ENCODE results near the gene RBM15B.

DNA sequence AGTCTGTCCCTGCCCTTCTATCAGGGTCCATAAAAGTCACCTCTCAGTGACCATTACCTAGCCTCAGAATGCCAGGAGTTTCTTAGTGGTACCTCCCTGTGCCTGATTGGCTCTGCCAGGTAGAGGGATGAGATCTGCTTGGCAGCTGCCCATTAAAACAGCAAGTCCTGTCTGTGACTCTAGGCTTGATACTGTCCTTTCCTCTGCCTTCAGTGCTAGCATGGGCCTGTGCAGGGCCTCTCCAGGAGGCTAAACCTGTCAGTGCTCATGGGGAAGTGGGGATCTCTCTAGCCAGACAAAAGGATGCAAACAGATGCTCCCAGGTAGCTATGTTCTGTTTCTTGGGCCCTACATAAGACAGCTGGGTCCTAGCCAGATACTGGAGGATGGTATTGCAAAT, 15.9 kb upstream of the RBM15B start:
- TF ChIP-seq POLR2A (IDR thresholded peaks at IDR 0.05), result no peak
- TF ChIP-seq, protein P1, sequence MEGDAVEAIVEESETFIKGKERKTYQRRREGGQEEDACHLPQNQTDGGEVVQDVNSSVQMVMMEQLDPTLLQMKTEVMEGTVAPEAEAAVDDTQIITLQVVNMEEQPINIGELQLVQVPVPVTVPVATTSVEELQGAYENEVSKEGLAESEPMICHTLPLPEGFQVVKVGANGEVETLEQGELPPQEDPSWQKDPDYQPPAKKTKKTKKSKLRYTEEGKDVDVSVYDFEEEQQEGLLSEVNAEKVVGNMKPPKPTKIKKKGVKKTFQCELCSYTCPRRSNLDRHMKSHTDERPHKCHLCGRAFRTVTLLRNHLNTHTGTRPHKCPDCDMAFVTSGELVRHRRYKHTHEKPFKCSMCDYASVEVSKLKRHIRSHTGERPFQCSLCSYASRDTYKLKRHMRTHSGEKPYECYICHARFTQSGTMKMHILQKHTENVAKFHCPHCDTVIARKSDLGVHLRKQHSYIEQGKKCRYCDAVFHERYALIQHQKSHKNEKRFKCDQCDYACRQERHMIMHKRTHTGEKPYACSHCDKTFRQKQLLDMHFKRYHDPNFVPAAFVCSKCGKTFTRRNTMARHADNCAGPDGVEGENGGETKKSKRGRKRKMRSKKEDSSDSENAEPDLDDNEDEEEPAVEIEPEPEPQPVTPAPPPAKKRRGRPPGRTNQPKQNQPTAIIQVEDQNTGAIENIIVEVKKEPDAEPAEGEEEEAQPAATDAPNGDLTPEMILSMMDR (IDR thresholded peaks at IDR 0.05), result no peak

Data from heart left ventricle (tissue), 13 donors.